Endothelial cell of umbilical vein (primary cell): ENCODE data around the gene PLEKHO1. TPM values are rescaled to one million over a fixed set of nuclear protein-coding genes. Genes with fewer than 3 reads are reported as not detected.

Experiments used
- BruUV-seq: library from RNA; stranded (reverse); fragments of 400-500 nt; replicated peaks from 2 replicates; lab custom pipeline; 2021; lab: Mats Ljungman, UMichigan
- CTCF ChIA-PET: fragments of 300-600, 350-600 bp; sonication (Branson Sonifier 250); formaldehyde crosslinking; loops from one replicate; lab custom pipeline; 2021; ENCODE audit warnings: antibody characterized with exemption, inconsistent platforms; lab: Charles Lee
- POLR2A ChIA-PET: fragments of 300-600, 350-600 bp; sonication (Branson Sonifier 250); formaldehyde crosslinking; loops from one replicate; lab custom pipeline; 2021; ENCODE audit warnings: antibody characterized with exemption, inconsistent platforms; lab: Charles Lee
- DNase-seq: peaks from one replicate; pipeline ENCODE4 v3.0.0-alpha.2; 2011; ENCODE audit warnings: low read depth, low spot score
- FAIRE-seq: peaks from 2 replicates; lab custom pipeline; 2011; peaks lifted over from hg19 to GRCh38; lab: Jason Lieb, UNC
- H2AFZ ChIP-seq: 2 replicates; pipeline ENCODE4 v1.6.0; 2012; ENCODE audit warnings: low read depth, low read length, control low read depth, inconsistent platforms
- H3K27ac ChIP-seq: 2 replicates; pipeline ENCODE4 v1.5.1; 2011; ENCODE audit warnings: low read depth, mild to moderate bottlenecking, control low read depth, low read length, moderate library complexity; ENCODE audit not compliant: insufficient read depth
- H3K27me3 ChIP-seq, 2 experiments: 2 replicates each; pipeline versions ENCODE4 v1.6.0 to v1.6.1; 2011; ENCODE audit warnings: low read length in 2 of 2, mixed read lengths in 1 of 2; ENCODE audit not compliant: control insufficient read depth in 2 of 2, insufficient read depth in 2 of 2
- H3K36me3 ChIP-seq, 2 experiments: 2 replicates in 1 of 2; 3 replicates in 1 of 2; pipeline ENCODE4 v1.5.1; 2011; ENCODE audit warnings: low read length in 2 of 2, mild to moderate bottlenecking in 1 of 2, moderate library complexity in 1 of 2; ENCODE audit not compliant: control insufficient read depth in 2 of 2, insufficient read depth in 2 of 2; ENCODE audit errors: extremely low read depth in 1 of 2
- H3K4me1 ChIP-seq: 3 replicates; pipeline ENCODE4 v1.5.1; 2011; ENCODE audit warnings: mild to moderate bottlenecking, low read length; ENCODE audit not compliant: control insufficient read depth, insufficient read depth; ENCODE audit errors: extremely low read depth
- H3K4me2 ChIP-seq: 2 replicates; pipeline ENCODE4 v1.6.1; 2011; ENCODE audit warnings: low read length, control low read depth, mixed read lengths; ENCODE audit not compliant: insufficient read depth
- H3K4me3 ChIP-seq, 3 experiments: fragments of 200-600 bp in 1 of 3; sonication (generic), shearing (Covaris generic) in 1 of 3; replicated peaks in 1 of 3; 2 replicates each; pipeline ENCODE4 v1.5.1; 2011 to 2016; ENCODE audit warnings: control low read depth in 3 of 3, low read length in 3 of 3, mild to moderate bottlenecking in 2 of 3, inconsistent platforms in 1 of 3, low read depth in 1 of 3, moderate library complexity in 1 of 3; ENCODE audit not compliant: insufficient read depth in 1 of 3
- H3K79me2 ChIP-seq: 2 replicates; pipeline ENCODE4 v1.6.0; 2012; ENCODE audit warnings: low read length, inconsistent platforms; ENCODE audit not compliant: control insufficient read depth, insufficient read depth
- H3K9ac ChIP-seq: replicated peaks from 2 replicates; pipeline ENCODE3; 2011; ENCODE audit warnings: low read length, control low read depth; ENCODE audit not compliant: insufficient read depth; ENCODE audit errors: extremely low read depth
- H3K9me1 ChIP-seq: replicated peaks from 3 replicates; pipeline ENCODE4 v1.6.0; 2011; ENCODE audit warnings: mild to moderate bottlenecking, low read length; ENCODE audit not compliant: control insufficient read depth, insufficient read depth; ENCODE audit errors: extremely low read depth
- H3K9me3 ChIP-seq: replicated peaks from 2 replicates; pipeline ENCODE4 v1.5.1; 2012; ENCODE audit warnings: low read length, inconsistent platforms; ENCODE audit not compliant: control insufficient read depth, insufficient read depth
- H4K20me1 ChIP-seq: replicated peaks from 2 replicates; pipeline ENCODE3; 2011; ENCODE audit warnings: mild to moderate bottlenecking, low read length; ENCODE audit not compliant: control insufficient read depth, insufficient read depth; ENCODE audit errors: extremely low read depth
- EZH2 ChIP-seq: IDR thresholded peaks from 2 replicates; pipeline ENCODE4 v1.6.1; 2012; ENCODE audit warnings: borderline replicate concordance, low read depth, mild to moderate bottlenecking, moderate library complexity, low read length, inconsistent platforms; ENCODE audit not compliant: severe bottlenecking
- FOS ChIP-seq: IDR thresholded peaks from 2 replicates; pipeline ENCODE4 v1.6.1; 2011; ENCODE audit warnings: mild to moderate bottlenecking, low read length, moderate library complexity, borderline replicate concordance; ENCODE audit not compliant: insufficient read depth
- GATA2 ChIP-seq: IDR thresholded peaks from 2 replicates; pipeline ENCODE4 v1.7.0; 2011; ENCODE audit warnings: low read depth, mild to moderate bottlenecking, moderate library complexity, mixed read lengths, low read length; ENCODE audit not compliant: insufficient read length, insufficient read depth
- JUN ChIP-seq: IDR thresholded peaks from 2 replicates; pipeline ENCODE4 v1.6.1; 2011; ENCODE audit warnings: borderline replicate concordance, low read depth; ENCODE audit not compliant: insufficient read length, insufficient read depth
- MAX ChIP-seq: IDR thresholded peaks from 2 replicates; pipeline ENCODE4 v1.6.1; 2011; ENCODE audit not compliant: insufficient read depth, insufficient read length
- MYC ChIP-seq: IDR thresholded peaks from one replicate; pipeline ENCODE4 v1.6.1; 2011; ENCODE audit warnings: mild to moderate bottlenecking, low read depth, low read length
- POLR2A ChIP-seq: IDR thresholded peaks from 2 replicates; pipeline ENCODE4 v1.6.1; 2012; ENCODE audit warnings: low read depth, mild to moderate bottlenecking, control low read depth, low read length
- POLR2AphosphoS5 ChIP-seq: IDR thresholded peaks from 2 replicates; pipeline ENCODE4 v1.6.1; 2012; ENCODE audit warnings: low read depth, mild to moderate bottlenecking, control low read depth, low read length, moderate library complexity; ENCODE audit not compliant: insufficient read depth
- dilution Hi-C: fragments of 300-500 bp; cut with MboI; formaldehyde crosslinking; loops from one replicate; pipeline ENCODE4 v1.15.0; 2019; ENCODE audit warnings: low sequenced_read_pairs; ENCODE audit not compliant: extremely low pct_ligation_motif_present
- intact Hi-C: fragments of 100-400 bp; cut with micrococcal nuclease; formaldehyde crosslinking; loops from one replicate; pipeline ENCODE4 v1.10.0; 2022
- polyA plus RNA-seq, 4 experiments: library from polyadenylated mRNA; depleted of rRNA in 3 of 4; stranded (reverse) in 3 of 4; unstranded in 1 of 4; fragments of >200 nt; gene quantifications; 2 replicates each; pipeline versions ENCODE4 v1.2.1 to v1.2.3, GENCODE V29; 2011 to 2012; ENCODE audit warnings: missing spikeins in 1 of 4
- total RNA-seq: library from RNA; stranded (reverse); gene quantifications from 2 replicates; pipeline ENCODE4 v1.2.3, GENCODE V29; 2021
- TF ChIP-seq, protein P1 (sequence below), 2 donors: IDR thresholded peaks; 1 replicate in 1 of 2; 2 replicates in 1 of 2; pipeline ENCODE4 v1.5.1; 2011; ENCODE audit warnings: low read length in 2 of 2, mild to moderate bottlenecking in 2 of 2, moderate library complexity in 2 of 2, control low read depth in 1 of 2, inconsistent platforms in 1 of 2, low read depth in 1 of 2; ENCODE audit not compliant: insufficient read depth in 1 of 2; ENCODE audit errors: extremely low read depth in 1 of 2

The PLEKHO1 gene
- total and polyA plus RNA-seq, 2 donors (not counting 3 experiments of a cell fraction or from before 2014, with no cell fraction given): 59.8 to 101 TPM

DNA sequence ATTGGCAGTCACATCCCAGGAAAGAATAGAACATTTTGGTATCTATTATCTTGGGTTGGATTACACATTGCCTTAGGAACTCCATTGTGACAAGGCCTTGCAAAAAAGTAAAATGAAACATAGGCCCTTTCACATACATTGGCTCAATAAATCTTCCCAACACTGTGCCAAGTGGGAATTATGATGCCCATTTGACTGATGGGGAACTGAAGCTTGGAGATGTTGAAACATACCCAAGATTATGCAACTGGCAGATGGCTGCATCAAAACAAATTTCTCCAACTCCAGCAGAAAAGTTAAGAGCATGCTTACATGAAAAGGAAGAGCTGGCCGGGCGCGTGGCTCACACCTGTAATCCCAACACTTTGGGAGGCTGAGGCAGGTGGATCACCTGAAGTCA, 26.9 kb downstream of the PLEKHO1 start:
- DNase-seq: no peak
- Histone ChIP-seq H3K27ac (no peak overlapping the region), H3K9ac (no peak overlapping the region), H2AFZ (no peak overlapping the region), H3K4me1 (no peaks in the 10 kb centered on the region), H3K4me2 (no peak overlapping the region), H3K79me2 (no peaks in the 10 kb centered on the region), H3K27me3 (no peaks in the 10 kb centered on the region), H3K9me1 (no peaks in the 10 kb centered on the region), H4K20me1 (no peaks in the 10 kb centered on the region), H3K36me3 (no peaks in the 10 kb centered on the region), H3K9me3 (no peaks in the 10 kb centered on the region), H3K4me3 (no peak overlapping the region)
- ChIA-PET CTCF (interaction anchor here (1.2 to 5.0 kb wide), 2 partner anchors 10 to 103 kb away, joined by 3 to 45 read pairs; no protein-coding TSS in a partner anchor), POLR2A (no interaction called here)
- no TSS peak for BruUV-seq
- dilution Hi-C loops: no loop called here
- TF ChIP-seq, protein P1, sequence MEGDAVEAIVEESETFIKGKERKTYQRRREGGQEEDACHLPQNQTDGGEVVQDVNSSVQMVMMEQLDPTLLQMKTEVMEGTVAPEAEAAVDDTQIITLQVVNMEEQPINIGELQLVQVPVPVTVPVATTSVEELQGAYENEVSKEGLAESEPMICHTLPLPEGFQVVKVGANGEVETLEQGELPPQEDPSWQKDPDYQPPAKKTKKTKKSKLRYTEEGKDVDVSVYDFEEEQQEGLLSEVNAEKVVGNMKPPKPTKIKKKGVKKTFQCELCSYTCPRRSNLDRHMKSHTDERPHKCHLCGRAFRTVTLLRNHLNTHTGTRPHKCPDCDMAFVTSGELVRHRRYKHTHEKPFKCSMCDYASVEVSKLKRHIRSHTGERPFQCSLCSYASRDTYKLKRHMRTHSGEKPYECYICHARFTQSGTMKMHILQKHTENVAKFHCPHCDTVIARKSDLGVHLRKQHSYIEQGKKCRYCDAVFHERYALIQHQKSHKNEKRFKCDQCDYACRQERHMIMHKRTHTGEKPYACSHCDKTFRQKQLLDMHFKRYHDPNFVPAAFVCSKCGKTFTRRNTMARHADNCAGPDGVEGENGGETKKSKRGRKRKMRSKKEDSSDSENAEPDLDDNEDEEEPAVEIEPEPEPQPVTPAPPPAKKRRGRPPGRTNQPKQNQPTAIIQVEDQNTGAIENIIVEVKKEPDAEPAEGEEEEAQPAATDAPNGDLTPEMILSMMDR (IDR thresholded peaks at IDR 0.05; ENCODE audit: extremely low read depth in 1 of 2, insufficient read depth in 1 of 2, low read depth in 1 of 2, low read length in 2 of 2): no peak
- TF ChIP-seq EZH2 (no peak), POLR2AphosphoS5 (no peak), MYC (no peak), POLR2A (no peak), JUN (no peak), MAX (no peak), FOS (no peak), GATA2 (no peak)
- no peak for FAIRE-seq
- intact Hi-C loops: no loop called here
